Body of pancreas (tissue), 4 donors: ENCODE measurements around the gene DNAJB1. TPM values are rescaled to one million over a fixed set of nuclear protein-coding genes. Genes with fewer than 3 reads are reported as not detected.
A peak's percentile ranks its signal among the peaks of the same experiment; 100 is the strongest.

Experiments
- ATAC-seq: fragments of 150-250 bp; one replicate; pipeline ENCODE4 v1.9.1; 2016
- DNase-seq, 4 donors: peaks; one replicate each; pipeline ENCODE4 v3.0.0-alpha.2; 2019
- H3K27ac ChIP-seq, 4 donors: fragments of 200-600 bp; sonication (generic); 1 replicate in 3 of 4; 2 replicates in 1 of 4; pipeline versions ENCODE4 v1.5.1 to v1.6.1; 2016 to 2019; ENCODE audit warnings: mild to moderate bottlenecking in 1 of 4, mixed read lengths in 1 of 4, moderate library complexity in 1 of 4
- H3K27me3 ChIP-seq, 2 donors: fragments of 200-600 bp; sonication (generic); one replicate each; pipeline ENCODE4 v1.6.0; 2016; ENCODE audit warnings: mild to moderate bottlenecking in 1 of 2
- H3K36me3 ChIP-seq, 2 donors: fragments of 200-600 bp; sonication (generic); replicated peaks in 1 of 2; 2 replicates each; pipeline ENCODE4 v1.5.1; 2016; ENCODE audit warnings: low read depth in 2 of 2; ENCODE audit not compliant: insufficient read depth in 1 of 2
- H3K4me1 ChIP-seq: fragments of 200-600 bp; sonication (generic); one replicate; pipeline ENCODE4 v1.6.0; 2016
- H3K4me3 ChIP-seq, 2 donors: fragments of 200-600 bp; sonication (generic); 1 replicate in 1 of 2; 2 replicates in 1 of 2; pipeline ENCODE4 v1.5.1; 2016 to 2019
- H3K9me3 ChIP-seq, 3 donors: fragments of 200-600 bp; sonication (generic); 1 replicate in 2 of 3; 2 replicates in 1 of 3; pipeline ENCODE4 v1.5.1; 2016
- POLR2A ChIP-seq, 3 donors: fragments of 450-650 bp; IDR thresholded peaks; one replicate each; pipeline ENCODE4 v1.6.1; 2016; ENCODE audit warnings: antibody characterized with exemption in 3 of 3, mild to moderate bottlenecking in 2 of 3
- WGBS, 2 donors: methylation state at CpG; one replicate each; pipeline ENCODE4 v1.1.5; 2017; 5-methylcytosine and 5-hydroxymethylcytosine counted together
- intact Hi-C: fragments of 100-400 bp; cut with DNase I; formaldehyde crosslinking; loops from one replicate; pipeline ENCODE4 v1.15.1; 2023
- total RNA-seq, 2 donors: library from RNA; depleted of rRNA; stranded (reverse); fragments of >200 nt; gene quantifications; one replicate each; pipeline ENCODE4 v1.1.0, GENCODE V29; 2016
- TF ChIP-seq, protein P1 (sequence below), 7 experiments: fragments of 450-650 bp in 4 of 7; fragments of 200-600 bp in 3 of 7; sonication (generic) in 3 of 7; IDR thresholded peaks; one replicate each; pipeline ENCODE4 v1.5.1; 2016 to 2019; ENCODE audit warnings: antibody characterized with exemption in 7 of 7

DNAJB1 gene
- total RNA-seq, 2 donors from 2014 or later, result 24.4 to 33.2 TPM

GRCh38 chr19:14540741-14541525 lies 22.7 kb upstream of the DNAJB1 start:
- ATAC-seq (no peak), DNase-seq (no peak)
- H3K36me3 ChIP-seq, result no peaks in the 10 kb centered on the region
- H3K9me3 ChIP-seq, result no peaks in the 10 kb centered on the region
- WGBS, 2 donors, result 88 to 91% methylated on average over 18 to 19 of the region's 19 CpGs
- TF ChIP-seq, protein P1, sequence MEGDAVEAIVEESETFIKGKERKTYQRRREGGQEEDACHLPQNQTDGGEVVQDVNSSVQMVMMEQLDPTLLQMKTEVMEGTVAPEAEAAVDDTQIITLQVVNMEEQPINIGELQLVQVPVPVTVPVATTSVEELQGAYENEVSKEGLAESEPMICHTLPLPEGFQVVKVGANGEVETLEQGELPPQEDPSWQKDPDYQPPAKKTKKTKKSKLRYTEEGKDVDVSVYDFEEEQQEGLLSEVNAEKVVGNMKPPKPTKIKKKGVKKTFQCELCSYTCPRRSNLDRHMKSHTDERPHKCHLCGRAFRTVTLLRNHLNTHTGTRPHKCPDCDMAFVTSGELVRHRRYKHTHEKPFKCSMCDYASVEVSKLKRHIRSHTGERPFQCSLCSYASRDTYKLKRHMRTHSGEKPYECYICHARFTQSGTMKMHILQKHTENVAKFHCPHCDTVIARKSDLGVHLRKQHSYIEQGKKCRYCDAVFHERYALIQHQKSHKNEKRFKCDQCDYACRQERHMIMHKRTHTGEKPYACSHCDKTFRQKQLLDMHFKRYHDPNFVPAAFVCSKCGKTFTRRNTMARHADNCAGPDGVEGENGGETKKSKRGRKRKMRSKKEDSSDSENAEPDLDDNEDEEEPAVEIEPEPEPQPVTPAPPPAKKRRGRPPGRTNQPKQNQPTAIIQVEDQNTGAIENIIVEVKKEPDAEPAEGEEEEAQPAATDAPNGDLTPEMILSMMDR (IDR thresholded peaks at IDR 0.05), result no peak
- no peak for TF ChIP-seq POLR2A (IDR thresholded peaks at IDR 0.05)
- no peak overlapping the region for H3K27ac ChIP-seq
- intact Hi-C loops, result no loop called here
- H3K4me3 ChIP-seq, result no peak overlapping the region
- peaks cover 18% of the 10 kb centered on the region for H3K4me1 ChIP-seq
- no peaks in the 10 kb centered on the region for H3K27me3 ChIP-seq

DNA sequence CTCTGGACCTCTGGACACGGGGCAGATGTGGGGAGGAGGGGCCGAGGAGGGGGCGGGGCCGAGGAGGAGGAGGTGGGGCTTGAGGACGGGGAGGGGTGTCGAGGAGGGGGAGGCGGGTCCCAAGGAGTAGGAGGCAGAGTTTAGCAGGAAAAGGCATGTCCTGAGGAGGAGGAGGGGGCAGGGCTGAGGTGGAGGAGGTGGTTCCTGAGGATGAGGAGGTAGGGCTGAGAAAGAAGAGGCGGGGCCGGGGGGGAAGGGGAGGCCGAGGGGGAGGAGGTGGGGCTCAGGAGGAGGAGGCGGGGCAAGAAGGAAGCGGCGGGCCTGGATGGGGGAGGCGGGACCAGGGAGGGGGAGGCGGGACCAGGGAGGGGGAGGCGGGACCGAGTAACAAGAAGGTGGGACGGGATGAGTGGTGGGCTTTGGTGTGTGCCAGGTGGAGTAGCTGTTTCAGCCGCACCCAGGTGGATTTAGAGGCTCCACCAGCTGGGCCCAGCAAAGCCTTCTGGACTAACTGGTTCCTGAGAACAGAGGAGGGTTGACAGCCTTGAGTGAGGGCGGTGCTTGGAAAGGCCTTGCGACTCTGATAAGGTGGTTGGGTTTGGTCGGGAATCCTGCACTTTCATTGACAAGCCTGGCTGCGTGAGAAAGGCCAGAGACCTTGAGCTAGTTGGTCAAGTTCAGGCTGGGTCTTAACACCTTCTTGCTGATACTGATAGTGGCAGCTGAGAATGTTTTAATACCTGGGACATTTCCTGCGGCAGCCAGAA lies 18.9 kb upstream of the DNAJB1 start:
- peaks cover 20% of the 10 kb centered on the region for H3K4me1 ChIP-seq
- H3K9me3 ChIP-seq, result no peaks in the 10 kb centered on the region
- H3K36me3 ChIP-seq, result no peaks in the 10 kb centered on the region
- peak overlapping the region; percentile 39 to 77 (median 56) for H3K27ac ChIP-seq
- peak; percentile 90 for ATAC-seq
- intact Hi-C loops, result no loop called here
- H3K4me3 ChIP-seq, result no peak overlapping the region
- peak; percentile 85 to 93 (median 90) for DNase-seq
- 4 to 11% methylated on average over 12 to 18 of the region's 24 CpGs for WGBS, 2 donors
- peak in 2 of 3 donors; percentile 58 to 59 for TF ChIP-seq POLR2A (IDR thresholded peaks at IDR 0.05)
- TF ChIP-seq, protein P1 (IDR thresholded peaks at IDR 0.05), result no peak
- H3K27me3 ChIP-seq, result no peaks in the 10 kb centered on the region

DNA sequence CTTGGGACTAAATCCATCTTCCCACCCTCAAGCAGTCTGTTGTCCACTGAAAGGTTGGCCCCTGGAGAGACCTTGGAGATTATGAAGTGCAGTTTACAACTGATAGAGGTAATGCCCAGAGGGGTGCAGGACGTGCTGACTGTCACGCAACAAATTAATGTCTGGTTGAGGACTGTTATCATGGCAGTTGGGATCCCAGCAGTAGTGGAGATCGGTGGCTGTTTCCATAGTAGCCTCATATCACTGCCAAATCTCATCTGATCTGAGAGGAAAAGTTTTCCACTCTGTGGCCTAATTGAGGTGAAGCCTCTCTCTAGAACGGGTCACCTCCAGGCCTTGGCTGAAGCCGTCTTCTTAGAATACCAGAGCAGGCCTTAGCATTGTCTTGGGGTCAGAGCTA lies 15.3 kb upstream of the DNAJB1 start:
- H3K27ac ChIP-seq, result no peak overlapping the region
- H3K4me1 ChIP-seq, result peaks cover 31% of the 10 kb centered on the region
- intact Hi-C loops, result no loop called here
- H3K36me3 ChIP-seq, result no peaks in the 10 kb centered on the region
- no peak overlapping the region for H3K4me3 ChIP-seq
- no peaks in the 10 kb centered on the region for H3K27me3 ChIP-seq
- DNase-seq, result no peak
- ATAC-seq, result no peak
- H3K9me3 ChIP-seq, result no peaks in the 10 kb centered on the region
- 73 to 75% methylated on average over 5 of the region's 5 CpGs for WGBS, 2 donors
- no peak for TF ChIP-seq POLR2A (IDR thresholded peaks at IDR 0.05)
- TF ChIP-seq, protein P1 (IDR thresholded peaks at IDR 0.05), result no peak

DNA sequence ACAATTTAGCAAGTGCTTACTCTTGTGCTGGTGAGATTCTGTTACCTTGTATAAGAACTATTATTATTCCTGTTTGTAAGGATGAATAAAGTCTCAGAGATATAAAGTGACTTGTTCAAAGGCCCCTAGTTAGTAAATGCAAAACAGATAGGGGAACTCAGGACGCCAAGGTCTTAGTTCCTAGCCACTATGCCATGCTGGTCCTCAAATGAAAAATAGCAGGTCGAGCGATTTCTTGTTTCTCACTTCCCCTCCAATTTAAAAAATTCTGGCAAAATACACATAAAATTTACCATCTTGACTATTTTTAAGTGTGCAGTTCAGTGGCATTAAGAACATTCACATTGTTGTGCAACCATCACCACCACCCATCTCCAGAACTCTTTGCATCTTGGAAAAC lies 12.3 kb upstream of the DNAJB1 start:
- Histone ChIP-seq H3K36me3 (no peaks in the 10 kb centered on the region), H3K4me1 (peaks cover 10% of the 10 kb centered on the region), H3K27ac (peak overlapping the region in 1 of 4 donors; percentile 91), H3K27me3 (no peaks in the 10 kb centered on the region), H3K4me3 (peak overlapping the region in 1 of 2 donors; percentile 40), H3K9me3 (no peaks in the 10 kb centered on the region)
- 53 to 62% methylated on average over 3 of the region's 3 CpGs for WGBS, 2 donors
- TF ChIP-seq POLR2A (IDR thresholded peaks at IDR 0.05), result no peak
- TF ChIP-seq, protein P1 (IDR thresholded peaks at IDR 0.05), result no peak
- no peak for ATAC-seq
- no peak for DNase-seq
- intact Hi-C loops, result no loop called here
